ENCODE data around the gene GRIK3. TPM values are rescaled to one million over a fixed set of nuclear protein-coding genes. Genes with fewer than 3 reads are reported as not detected.

The GRIK3 gene
- total and polyA plus RNA-seq, 2 of the 8 experiments (the other 6 are each of a cell fraction or from before 2014, with no cell fraction given): 2.1 to 3.4 TPM

DNA sequence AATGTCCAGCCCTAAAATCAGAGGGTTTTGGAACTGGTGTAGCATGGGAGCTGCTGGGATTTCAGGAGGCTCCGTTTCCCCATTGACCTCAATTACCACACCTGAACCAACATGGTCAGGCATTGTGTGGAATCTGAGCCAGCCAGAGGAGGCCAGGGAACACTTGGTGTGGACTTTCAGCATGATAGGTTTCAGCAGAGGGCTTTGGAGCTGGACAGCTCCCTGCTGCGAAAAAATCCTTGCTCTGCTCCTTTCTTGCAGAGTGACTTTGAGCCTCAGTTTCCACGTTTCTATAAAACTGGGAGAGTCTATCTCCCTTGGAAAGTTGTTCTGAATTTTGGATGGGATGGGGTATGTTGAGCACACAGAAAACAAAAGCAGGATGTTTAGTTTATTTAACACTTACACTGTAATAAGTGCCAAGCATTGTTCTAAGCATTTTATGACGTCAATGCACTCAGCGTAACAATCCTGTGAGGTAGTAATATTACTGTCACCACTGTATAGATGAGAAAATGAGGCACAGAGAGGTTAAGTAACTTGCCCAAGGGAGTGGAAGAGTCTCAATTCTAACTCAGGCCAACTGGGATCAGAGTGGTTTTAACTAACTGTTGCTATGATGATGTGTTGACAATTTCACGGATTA is 168.0 kb downstream of the GRIK3 start:
- Histone ChIP-seq H3K18ac (ENCODE audit: extremely low read depth, low read length) (no peak overlapping the region), H3K4me1 (replicated peaks in 1 of 4; ENCODE audit: control insufficient read depth in 3 of 4, insufficient read depth in 4 of 4, low read length in 3 of 4) (no peaks in the 10 kb centered on the region; a peak in 1 of 7 replicates), H3K23ac (ENCODE audit: insufficient read length) (no peak overlapping the region), H3K27me3 (replicated peaks in 1 of 4; ENCODE audit: control insufficient read depth in 3 of 4, extremely low read depth in 1 of 4, insufficient read depth in 3 of 4, low read length in 3 of 4) (no peaks in the 10 kb centered on the region), H2BK15ac (ENCODE audit: low read length) (no peak overlapping the region), H3K14ac (ENCODE audit: insufficient read length) (no peak overlapping the region), H4K20me1 (replicated peaks in 1 of 2; ENCODE audit: control insufficient read depth in 1 of 2, insufficient read depth in 2 of 2, low read length in 2 of 2) (no peaks in the 10 kb centered on the region), H3K79me1 (ENCODE audit: low read depth, low read length) (no peaks in the 10 kb centered on the region), H3K4ac (replicated peaks; ENCODE audit: insufficient read length, low read depth, low read length) (no peak overlapping the region), H4K91ac (replicated peaks; ENCODE audit: insufficient read length, low read length) (no peak overlapping the region), H2AFZ (ENCODE audit: low read length) (no peak overlapping the region), H4K8ac (ENCODE audit: extremely low read depth, insufficient read depth, low read length) (no peak overlapping the region), H2BK120ac (replicated peaks; ENCODE audit: low read depth, low read length) (no peak overlapping the region), H2AK5ac (ENCODE audit: low read depth, low read length) (no peak overlapping the region), H2BK20ac (ENCODE audit: low read length) (no peak overlapping the region), H3K4me2 (ENCODE audit: insufficient read depth in 1 of 2, low read depth in 2 of 2, low read length in 2 of 2) (no peak overlapping the region), H3K79me2 (ENCODE audit: control insufficient read depth in 1 of 2, insufficient read depth in 2 of 2, low read length in 2 of 2) (no peaks in the 10 kb centered on the region), H3K36me3 (ENCODE audit: control insufficient read depth in 2 of 4, insufficient read depth in 4 of 4, low read length in 3 of 4) (no peaks in the 10 kb centered on the region), H3K4me3 (ENCODE audit: extremely low read depth in 1 of 4, insufficient read depth in 2 of 4, low read depth in 3 of 4, low read length in 4 of 4) (no peak overlapping the region), H4K5ac (ENCODE audit: insufficient read length, low read depth, low read length) (no peak overlapping the region), H3K23me2 (ENCODE audit: low read depth, low read length) (no peaks in the 10 kb centered on the region), H3K27ac (ENCODE audit: low read depth, low read length) (no peak overlapping the region), H2BK5ac (ENCODE audit: low read depth, low read length) (no peak overlapping the region), H3K9ac (replicated peaks in 1 of 4; ENCODE audit: extremely low read depth in 1 of 4, low read depth in 3 of 4, low read length in 3 of 4) (no peak overlapping the region), H2BK12ac (ENCODE audit: low read depth, low read length) (no peak overlapping the region), H3K9me3 (ENCODE audit: insufficient read depth in 2 of 2, low read depth in 1 of 2, low read length in 1 of 2) (no peaks in the 10 kb centered on the region), H3K56ac (replicated peaks; ENCODE audit: insufficient read length, low read depth, low read length) (no peak overlapping the region)
- no peak for DNase-seq (ENCODE audit: low read depth in 1 of 2, low spot score in 2 of 2)
- CTCF ChIA-PET (ENCODE audit: partially characterized antibody): interaction anchor here (0.8 to 13.5 kb wide), 12 partner anchors 12 to 257 kb away, joined by 3 to 211 read pairs (median 12); no protein-coding TSS in a partner anchor
- POLR2A ChIA-PET (ENCODE audit: partially characterized antibody): interaction anchor here (0.6 to 0.8 kb wide), 2 partner anchors 82 to 369 kb away, joined by 3 read pairs; no protein-coding TSS in a partner anchor
- no peak for FAIRE-seq
- TF ChIP-seq JUND (IDR thresholded peaks at IDR 0.05; ENCODE audit: low read length) (no peak), KDM4A (IDR thresholded peaks at IDR 0.05; ENCODE audit: low read depth, low read length, severe bottlenecking) (no peak), TCF12 (IDR thresholded peaks at IDR 0.05; ENCODE audit: low read depth, low read length) (no peak), SRF (IDR thresholded peaks at IDR 0.05; ENCODE audit: low read depth, low read length) (no peak), HDAC6 (IDR thresholded peaks at IDR 0.05; ENCODE audit: low read depth, low read length) (no peak), SP2 (IDR thresholded peaks at IDR 0.05; ENCODE audit: low read length) (no peak)
- WGBS, 2 experiments (ENCODE audit: extremely low coverage in 1 of 2, insufficient coverage in 1 of 2, insufficient read length in 1 of 2, insufficient replicate concordance in 2 of 2, low coverage in 1 of 2, low lambda C conversion rate in 2 of 2, missing lambda C conversion rate in 1 of 2): 83% methylated on average over 6 of the region's 6 CpGs; no CpG with 5 or more reads in 1 of the 2 experiments
